ENCODE data around the gene SLFN12.
"Not testable (repeated sequence)": the region's sequence is repeated elsewhere in the genome, so short reads cannot be mapped to it uniquely, and the experiment has no call there.

The SLFN12 gene

DNA sequence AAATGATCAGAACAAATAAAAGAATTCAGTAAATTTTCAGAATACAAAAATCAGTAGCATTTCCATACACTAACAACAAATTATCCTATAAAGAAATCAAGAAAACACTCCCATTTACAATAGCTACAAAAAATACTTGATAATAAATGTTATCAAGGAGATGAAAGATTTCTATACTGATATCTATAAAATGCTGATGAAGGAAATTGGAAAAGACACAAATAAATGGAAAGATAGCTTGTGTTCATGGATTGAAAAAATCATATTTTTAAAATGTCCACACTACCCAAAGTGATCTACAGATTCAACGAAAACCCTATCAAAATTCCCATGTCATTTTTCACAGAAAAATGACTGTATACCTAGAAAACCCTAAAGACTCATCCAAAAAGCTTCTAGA lies 18.1 kb downstream of the SLFN12 start:
- no peak overlapping the region for H3K27ac ChIP-seq
- ChIA-PET CTCF (no interaction called here), POLR2A (ENCODE audit: low non-redundant PET) (no interaction called here)
- TF ChIP-seq CTCF (conservative IDR thresholded peaks at IDR 0.05; ENCODE audit: low read depth): no peak
- DNase-seq (ENCODE audit: low spot score): no peak

DNA sequence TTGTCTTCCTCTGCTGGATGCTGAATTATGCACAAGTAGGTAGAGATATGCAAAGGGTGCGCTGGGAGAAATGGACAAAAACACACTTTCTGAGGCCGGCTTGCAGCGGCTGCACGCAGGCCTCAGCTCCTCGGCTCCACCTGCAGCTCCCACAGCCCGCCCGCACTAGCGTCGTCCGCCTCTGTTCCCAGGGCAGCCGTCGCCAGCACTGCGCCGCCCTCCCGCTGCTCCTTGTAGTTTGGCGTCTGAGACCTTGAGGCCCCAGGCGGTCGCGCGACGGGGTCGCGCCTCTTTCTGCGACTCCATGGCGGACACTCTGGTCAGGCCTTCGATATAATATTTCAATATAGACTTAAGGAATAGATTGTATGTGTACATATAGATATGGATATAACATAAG lies 24.8 kb downstream of the SLFN12 start:
- POLR2A ChIA-PET (ENCODE audit: low non-redundant PET): no interaction called here
- DNase-seq (ENCODE audit: low spot score): no peak
- CTCF ChIA-PET: no interaction called here
- no peak for TF ChIP-seq CTCF (conservative IDR thresholded peaks at IDR 0.05; ENCODE audit: low read depth)
- H3K27ac ChIP-seq: no peak overlapping the region

- no peak for DNase-seq (ENCODE audit: low spot score)
- TF ChIP-seq CTCF (conservative IDR thresholded peaks at IDR 0.05; ENCODE audit: low read depth): no peak
- H3K27ac ChIP-seq: no peak overlapping the region
- ChIA-PET CTCF (no interaction called here), POLR2A (ENCODE audit: low non-redundant PET) (no interaction called here)
These were observed 25.7 kb downstream of the SLFN12 start for GRCh38 chr17:35406568-35406967.

DNA sequence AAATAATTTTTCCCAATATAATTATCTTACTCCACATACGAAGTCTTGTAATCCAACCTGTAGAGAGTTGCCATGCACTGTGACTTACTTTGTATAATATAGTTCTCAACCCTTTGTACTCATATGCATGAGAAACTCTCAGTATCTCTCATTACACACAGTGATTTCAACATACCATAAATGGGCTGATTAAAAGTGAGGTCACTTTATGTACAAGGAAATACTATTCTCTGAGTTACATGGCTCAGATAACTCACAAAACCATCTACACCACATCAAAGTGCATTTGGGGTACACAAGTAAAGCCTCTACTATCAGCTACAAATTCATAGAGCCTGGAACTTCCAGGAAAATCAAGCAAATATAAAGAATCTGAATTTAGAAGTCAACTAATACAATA lies 27.9 kb downstream of the SLFN12 start:
- no peak overlapping the region for H3K27ac ChIP-seq
- TF ChIP-seq CTCF (conservative IDR thresholded peaks at IDR 0.05; ENCODE audit: low read depth): no peak
- no peak for DNase-seq (ENCODE audit: low spot score)
- ChIA-PET POLR2A (ENCODE audit: low non-redundant PET) (no interaction called here), CTCF (no interaction called here)

DNA sequence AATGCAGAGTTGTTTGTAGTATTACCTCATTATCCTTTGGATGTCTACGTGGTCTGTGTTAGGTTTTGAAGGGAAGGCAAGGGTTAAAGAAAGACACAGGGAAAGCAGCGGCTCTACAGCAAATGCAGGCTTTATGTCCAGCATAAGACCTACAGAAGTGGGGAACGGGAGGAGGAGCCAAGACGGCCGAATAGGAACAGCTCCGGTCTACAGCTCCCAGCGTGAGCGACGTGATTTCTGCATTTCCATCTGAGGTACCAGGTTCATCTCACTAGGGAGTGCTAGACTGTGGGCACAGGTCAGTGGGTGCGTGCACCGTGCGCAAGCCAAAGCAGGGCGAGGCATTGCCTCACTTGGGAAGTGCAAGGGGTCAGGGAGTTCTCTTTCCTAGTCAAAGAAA lies 38.5 kb downstream of the SLFN12 start:
- DNase-seq (ENCODE audit: low spot score); H3K27ac ChIP-seq; CTCF ChIA-PET; POLR2A ChIA-PET (ENCODE audit: low non-redundant PET): not testable (repeated sequence)

DNA sequence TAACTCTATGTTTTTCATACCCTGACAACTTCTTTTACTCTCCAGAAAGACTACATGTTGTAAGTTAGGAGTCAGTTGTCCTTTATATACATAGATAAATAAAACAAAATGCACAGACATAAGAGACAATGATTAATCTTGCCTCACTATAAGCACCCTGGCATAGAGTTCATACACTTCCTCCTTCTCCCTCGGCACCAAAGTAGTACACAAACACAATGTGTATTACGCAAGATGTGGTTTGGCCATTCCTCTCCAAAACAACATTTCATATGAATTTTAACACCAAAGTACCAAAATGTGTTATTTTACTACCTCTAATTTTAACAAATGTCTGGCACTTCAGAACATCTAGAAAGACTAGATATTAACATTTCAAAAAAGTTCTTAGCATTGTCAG lies 41.6 kb downstream of the SLFN12 start:
- ChIA-PET POLR2A (ENCODE audit: low non-redundant PET) (no interaction called here), CTCF (no interaction called here)
- DNase-seq (ENCODE audit: low spot score): no peak
- TF ChIP-seq CTCF (conservative IDR thresholded peaks at IDR 0.05; ENCODE audit: low read depth): no peak
- no peak overlapping the region for H3K27ac ChIP-seq

- no peak overlapping the region for H3K27ac ChIP-seq
- DNase-seq (ENCODE audit: low spot score): no peak
- CTCF ChIA-PET: no interaction called here
- POLR2A ChIA-PET (ENCODE audit: low non-redundant PET): no interaction called here
- TF ChIP-seq CTCF (conservative IDR thresholded peaks at IDR 0.05; ENCODE audit: low read depth): no peak
These were observed 42.1 kb downstream of the SLFN12 start for GRCh38 chr17:35390156-35390555.
